Epidermal melanocyte (primary cell): ENCODE results near the gene SDF4.

Experiments used
- DNase-seq: peaks from one replicate; pipeline ENCODE4 v3.0.0; 2011; ENCODE audit warnings: low spot score; ENCODE audit not compliant: insufficient read length

SDF4 gene

DNA sequence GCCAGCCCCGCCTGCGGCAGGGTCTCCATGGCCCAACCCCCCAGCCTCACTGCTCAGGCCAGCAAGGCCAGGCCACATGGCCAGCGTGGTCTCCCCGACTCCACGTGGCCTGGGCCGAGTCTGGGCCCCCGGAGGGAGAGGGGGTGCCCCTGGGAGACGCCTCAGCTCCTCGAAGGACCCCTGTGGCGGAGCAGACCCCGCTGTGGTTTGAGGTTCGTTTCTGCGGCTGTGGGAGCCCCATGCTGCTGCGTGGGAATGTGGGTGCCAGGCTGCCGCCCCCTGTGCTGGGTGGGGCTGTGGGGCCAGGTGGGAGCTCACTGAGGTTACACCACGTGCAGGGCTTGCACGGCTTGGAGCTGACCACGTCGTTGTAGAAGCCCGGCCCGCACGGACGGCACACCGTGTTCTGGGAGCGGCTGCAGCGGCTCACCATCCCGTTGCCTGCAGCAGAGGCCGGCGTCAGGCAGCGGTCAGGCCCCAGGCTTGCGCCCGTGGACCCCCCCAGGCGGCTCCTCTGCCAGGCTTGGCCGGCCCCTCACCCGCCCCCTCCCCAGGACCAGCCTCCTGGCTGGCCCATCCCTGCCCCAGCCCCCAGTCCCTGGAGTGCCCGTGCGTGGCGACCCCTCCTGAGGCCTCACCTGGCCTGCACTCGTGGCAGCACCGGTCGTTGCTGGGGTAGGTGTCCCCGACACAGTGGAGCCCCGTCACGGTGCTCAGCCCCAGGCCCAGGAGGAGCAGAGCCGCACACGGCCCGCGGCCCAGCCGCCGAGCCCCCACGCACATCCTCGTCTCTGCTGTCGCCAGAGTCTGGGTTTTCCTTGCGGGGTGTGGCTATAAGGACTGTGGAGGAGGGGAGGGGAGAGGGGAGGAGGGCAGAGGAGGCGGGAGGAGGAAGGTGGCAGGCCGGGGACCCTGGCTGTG is 18.2 kb downstream of the SDF4 start, which contains the start of gene TNFRSF4:
TNFRSF4 (minus strand) TSS at position 809 of the 921 bp plus-strand sequence; CDS start at position 783, 26 bp downstream.
- no peak for DNase-seq

GRCh38 chr1:1212780-1213344 is 18.9 kb downstream of the SDF4 start:
- no peak for DNase-seq

DNA sequence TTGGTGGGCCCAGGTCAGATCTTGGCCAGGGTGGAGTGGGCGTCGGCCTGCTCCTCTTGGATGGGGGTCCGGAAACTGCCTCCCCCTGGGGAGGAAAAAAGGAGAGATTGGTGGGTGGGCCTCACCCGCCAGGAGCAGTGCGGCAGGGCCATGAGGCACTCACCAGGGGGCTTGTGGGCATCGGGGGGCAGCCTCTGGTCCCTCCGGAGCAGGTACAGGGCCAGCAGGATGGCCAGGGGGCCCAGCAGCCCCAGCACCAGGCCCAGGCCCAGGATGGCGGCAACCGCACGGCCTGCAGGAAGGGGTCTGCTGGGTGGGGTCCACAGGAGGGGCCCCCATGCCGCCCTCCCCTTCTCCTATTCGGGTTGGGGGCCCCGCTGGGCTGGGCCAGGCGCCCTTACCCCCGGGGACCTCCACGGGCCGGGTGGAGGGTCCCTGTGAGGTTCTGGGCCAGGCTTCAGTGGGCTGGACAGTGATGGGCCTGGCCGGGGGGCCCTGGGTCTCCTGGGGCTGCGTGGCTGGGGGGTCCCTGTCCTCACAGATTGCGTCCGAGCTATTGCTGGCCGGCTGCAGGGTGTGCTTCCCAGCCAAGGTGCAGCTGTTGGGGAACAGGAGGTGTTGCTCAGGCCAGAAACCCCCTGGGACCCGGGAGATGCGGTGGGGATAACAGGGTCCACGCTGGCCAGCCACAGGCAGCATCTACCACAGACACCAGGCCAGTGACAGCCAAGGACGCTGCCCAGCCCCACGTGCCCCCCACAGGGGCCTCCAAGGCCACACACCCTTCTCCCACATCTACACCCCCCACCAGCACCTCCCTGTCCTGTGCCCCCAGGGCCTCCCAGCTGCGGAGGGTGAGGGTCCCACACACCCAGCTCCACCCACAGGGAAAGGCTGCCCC is 20.0 kb downstream of the SDF4 start:
- DNase-seq = no peak

DNA sequence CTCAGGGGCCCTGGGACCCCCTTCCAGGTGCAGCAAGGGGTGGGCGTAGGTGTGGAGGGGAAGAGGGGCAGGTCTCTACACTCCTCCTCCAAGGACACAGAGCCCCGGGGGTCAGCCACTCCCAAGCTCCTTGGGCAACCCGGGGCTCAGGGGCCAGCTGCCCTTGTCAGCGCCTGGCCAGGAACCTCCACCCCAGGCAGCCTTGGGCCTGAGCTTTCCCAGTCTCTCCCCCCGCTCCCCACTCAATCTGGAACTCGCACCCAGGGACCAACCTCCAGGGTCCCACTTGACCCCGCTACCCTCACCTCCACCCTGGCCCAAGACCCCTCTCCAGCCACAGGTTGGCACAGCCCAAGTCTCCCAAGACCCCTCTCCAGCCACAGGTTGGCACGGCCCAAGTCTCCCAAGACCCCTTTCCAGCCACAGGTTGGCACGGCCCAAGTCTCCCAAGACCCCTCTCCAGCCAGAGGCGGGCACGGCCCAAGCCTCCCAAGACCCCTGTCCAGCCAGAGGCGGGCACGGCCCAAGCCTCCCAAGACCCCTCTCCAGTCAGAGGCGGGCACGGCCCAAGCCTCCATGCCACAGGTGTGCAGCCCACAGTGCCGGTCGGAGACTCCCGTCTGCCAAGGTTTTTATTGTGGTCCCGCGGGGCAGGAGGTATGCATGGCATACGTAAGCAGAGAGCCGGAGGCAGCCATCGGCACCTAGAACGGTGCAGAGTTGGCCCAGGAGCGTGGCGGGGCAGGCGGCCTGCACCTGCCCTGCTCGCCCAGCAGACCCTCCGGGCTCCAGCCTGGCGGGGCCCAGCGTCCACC is 20.9 kb downstream of the SDF4 start:
- no peak for DNase-seq

DNA sequence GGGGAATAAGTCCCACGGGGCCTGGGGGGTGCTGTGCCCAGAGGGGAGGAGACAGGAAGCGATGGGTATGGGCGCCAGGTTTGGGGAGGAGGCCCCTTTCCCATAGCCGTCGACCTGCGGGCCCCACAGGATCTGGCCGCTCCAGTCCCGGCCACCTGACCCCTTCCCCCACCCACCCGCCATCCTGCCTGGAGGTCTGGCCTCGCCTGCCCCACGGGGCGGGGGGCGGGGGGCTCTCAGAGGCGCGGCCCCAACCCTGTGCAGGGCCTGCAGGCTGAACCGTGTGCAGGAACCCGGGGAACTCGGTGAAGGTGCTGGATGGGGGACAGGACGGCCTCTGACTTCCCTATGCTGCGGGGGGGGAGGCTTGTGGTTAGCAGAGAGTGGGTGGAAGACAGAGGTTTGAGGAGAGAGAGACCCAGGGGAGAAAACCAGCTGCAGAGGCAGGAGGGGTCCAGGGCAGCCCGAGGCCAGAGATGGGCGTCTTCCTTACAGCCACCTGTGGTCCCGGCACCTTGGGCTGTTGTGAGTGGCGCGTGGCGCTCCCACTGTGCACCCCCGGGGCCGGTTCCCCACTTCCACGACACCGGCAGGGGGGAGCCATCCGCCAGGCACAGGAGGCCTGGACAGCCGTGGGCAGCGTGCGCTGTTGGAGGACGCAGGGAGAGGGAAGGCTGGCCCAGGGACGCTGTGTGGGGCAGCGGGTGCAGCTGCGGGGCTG is 22.9 kb downstream of the SDF4 start:
- DNase-seq = no peak

- no peak for DNase-seq
Measured at GRCh38 chr1:1207571-1207892, 24.3 kb downstream of the SDF4 start.

DNA sequence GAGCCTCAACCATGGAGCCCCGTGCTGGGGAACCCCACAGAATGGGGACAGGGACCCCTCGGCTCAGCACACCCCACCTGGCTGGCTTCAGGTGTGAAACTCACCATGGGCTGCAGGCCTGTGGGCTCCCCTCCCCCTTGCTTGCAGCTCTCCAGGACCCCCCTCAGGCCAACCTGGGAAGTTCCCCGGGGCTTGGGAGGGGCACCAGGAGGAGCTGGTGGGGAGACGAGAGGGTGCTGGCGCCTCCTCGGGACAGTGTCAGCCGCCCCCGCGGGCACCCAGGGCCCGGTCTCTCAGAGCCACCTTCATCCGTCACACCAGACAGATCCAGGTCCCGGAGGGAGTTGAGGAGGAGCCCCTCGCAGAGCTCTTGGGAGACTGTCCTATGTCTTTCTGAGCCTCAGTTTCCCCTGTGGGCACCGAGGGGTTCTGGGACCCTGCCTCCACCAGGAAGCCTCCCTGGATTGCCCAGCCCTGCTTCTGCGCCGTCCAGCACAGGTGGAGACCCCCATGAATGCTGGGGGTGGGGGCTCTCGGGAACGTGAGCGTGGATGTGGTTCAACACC is 24.8 kb downstream of the SDF4 start:
- no peak for DNase-seq

DNA sequence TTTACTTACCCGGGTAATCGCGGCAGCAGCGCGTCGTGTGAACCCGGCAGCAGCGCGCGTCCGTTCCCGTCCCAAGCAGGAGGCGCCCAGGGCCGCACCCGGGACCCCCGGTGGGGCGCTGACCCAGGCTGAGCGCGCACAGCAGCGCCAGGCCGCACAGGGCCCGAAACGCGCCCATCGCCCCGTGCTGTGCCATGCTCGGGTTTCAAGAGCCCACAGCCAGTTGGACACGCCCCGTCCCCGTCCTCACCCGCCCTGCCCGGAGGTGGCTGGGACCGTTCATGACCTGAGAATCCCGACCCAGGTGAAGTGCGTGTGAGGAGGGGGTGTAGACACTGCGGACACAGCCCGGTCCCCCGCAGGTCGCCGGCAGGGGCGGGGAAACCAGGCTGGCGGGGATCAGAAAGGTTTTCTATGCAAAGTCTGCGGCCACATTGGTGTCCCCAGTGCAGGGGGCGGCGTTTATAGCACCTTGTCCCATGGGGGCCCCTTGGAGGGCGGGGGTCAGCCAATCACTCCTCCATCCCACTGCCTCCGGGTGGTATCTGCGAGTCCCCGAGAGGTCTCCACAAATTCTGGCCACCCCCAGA is 25.3 kb downstream of the SDF4 start, which contains the start of gene TNFRSF18:
TNFRSF18 (minus strand) TSS at position 217 of the 590 bp plus-strand sequence; CDS start at position 196, 21 bp downstream.
- DNase-seq = no peak

DNA sequence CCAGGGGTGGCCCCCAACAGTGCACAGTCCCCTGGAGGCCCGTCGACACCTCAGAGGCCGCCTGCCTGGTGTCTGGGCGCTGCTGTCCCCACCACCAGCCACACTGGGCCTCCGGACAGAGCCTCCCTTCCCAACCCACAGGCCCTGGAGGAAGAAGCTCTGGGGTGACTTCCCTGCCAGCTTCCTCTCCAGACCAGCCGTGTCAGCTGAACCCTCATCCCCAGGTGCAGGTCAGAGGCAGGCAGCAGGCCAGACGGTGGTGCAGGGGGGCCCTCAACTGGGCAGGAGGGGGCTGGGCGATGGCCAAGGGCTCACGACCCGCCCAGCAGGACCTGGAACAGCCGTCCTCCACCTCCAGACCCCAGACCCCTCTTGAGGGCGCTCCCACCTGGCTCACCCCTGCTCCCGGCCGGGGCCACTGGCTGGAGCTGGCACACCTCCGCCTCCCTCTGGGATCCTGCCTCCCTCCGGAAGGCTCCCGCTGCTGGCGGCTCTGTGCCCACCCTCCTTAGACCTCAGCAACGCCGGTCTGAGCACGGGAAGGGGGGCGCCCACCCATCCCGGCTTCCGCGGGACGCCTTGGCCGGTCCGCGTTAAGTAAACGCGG is 25.9 kb downstream of the SDF4 start:
- no peak for DNase-seq

DNA sequence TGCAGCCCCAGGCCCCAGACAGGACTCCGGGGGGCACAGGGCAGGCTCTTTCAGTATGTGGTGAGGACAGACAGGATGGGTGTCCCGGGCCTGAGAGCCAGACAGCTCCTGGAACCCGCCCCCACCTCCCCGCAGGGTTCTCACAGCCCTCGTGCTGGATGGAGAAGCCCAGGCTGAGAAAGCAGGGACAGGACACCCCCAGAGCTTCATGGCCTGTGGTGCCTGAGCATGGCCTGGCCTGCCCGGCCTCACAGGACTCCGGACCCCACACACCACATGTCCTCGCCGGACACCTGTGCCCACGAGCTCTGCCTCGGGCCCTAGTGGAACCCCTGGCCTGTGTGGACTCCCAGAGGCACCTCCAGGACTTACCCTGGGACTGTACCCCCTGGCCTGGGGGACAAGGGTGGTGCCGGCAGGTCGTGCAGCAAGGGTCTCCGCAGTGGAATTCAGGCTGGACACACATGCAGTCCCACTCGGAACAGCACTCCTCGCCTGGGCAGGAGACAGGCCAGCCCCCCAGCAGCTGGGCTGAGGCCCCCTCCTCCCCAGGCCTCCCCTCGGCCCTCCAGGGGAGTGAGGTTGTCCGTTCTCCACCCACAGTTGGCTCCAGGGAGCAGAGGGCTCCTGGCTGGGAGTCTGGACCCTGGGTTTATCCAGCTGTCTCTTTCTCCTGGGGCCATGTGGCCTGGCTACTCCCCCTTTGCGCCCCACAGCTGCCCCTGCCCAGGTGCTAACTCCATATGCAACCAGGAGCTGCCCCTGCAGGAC is 26.6 kb downstream of the SDF4 start:
- no peak for DNase-seq

- no peak for DNase-seq
Measured at GRCh38 chr1:1204425-1204920, 27.3 kb downstream of the SDF4 start.

DNA sequence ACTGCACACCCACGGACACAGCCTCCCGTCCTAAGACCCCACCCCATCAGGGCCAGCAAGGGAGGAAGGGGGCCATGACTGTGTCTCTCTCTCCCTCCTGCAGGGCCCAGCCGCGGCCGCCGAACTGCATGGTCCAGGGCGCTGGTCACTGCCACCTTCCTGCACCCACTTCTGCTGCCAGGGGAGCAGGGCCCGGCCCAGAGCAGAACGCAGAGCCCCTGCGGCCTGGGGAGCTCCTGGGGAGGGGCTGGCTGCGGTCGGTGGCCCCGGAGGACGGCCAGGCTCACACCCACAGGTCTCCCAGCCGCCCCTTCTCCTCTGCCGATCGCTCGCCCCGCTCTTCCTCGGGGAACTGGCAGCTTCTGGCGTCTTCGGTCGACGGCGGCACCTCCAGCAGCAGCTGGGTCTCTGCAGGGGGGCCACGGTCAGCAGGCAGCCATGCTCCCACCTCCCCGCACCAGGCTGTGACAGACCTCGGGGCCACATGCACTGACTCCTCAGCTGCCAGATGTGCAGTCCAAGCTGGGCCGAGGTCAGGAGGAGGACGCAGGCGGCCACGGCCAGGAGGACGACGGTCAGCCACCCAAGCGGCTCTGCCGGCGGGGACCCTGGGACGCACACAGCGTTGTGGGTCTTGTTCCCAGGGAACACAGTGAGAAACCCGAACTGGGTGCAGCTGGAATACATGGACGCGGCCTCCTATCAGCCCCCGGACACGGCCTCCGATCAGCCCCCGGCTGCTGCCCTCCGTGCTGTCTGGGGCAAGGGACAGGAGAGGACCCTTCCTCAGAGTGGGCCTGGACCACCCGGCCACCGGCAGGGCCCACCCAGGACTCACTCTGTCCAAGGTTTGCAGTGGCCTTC is 28.0 kb downstream of the SDF4 start:
- no peak for DNase-seq

DNA sequence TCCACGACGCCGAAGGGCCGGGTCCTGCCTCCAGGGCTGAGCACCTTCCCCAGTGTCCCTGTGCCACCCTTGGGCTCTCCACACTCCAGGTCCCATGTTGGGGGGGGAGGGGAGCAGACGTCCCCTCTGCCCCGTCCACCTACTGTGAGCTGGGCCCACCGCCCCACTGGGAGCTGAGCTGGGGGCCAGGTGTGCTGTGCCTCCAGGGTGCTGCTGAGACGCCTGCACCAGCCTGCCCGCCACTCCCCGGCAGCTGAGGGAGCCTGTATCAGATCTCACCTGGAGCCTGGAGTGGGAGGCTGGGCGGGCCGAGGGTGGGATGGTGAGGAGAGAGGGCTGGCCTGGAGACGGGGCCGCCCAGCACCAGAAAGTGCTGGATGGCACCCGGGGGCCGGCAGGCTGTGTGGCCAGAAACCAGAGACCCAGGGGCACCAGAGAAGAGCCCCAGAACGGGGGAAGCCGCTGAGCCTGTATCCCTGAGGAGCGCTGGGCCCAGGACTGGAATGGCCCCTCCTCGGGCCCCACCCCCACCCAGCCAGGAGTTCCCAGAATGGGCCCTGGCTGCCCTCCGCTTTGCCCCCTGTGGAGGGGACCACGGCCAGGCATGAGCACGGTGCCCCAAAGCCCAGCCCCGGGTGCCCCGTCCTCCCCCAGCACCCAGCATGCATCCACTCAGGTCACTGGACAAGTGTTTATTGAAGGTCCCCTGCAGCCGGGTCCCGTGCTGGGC is 28.8 kb downstream of the SDF4 start:
- DNase-seq = no peak

GRCh38 chr1:1200876-1201810 is 30.7 kb downstream of the SDF4 start:
- no peak for DNase-seq
